Right ventricle myocardium superior (tissue), 1 donor: ENCODE results near the gene FBLN7. TPM values are rescaled to one million over a fixed set of nuclear protein-coding genes. Genes with fewer than 3 reads are reported as not detected.
"Not testable (repeated sequence)": the region's sequence is repeated elsewhere in the genome, so short reads cannot be mapped to it uniquely, and the experiment has no call there.

Source experiments
- ATAC-seq: fragments of 200-7000 bp; cut with Tn5 transposase; one replicate; pipeline ENCODE4 v1.9.1; 2020; ENCODE audit warnings: mild to moderate bottlenecking; ENCODE audit not compliant: poor library complexity
- DNase-seq: peaks from one replicate; pipeline ENCODE4 v3.0.0-alpha.2; 2020
- intact Hi-C: fragments of 100-400 bp; cut with DNase I; formaldehyde crosslinking; loops from one replicate; pipeline ENCODE4 v1.11.2; 2022
- long read RNA-seq: library from polyadenylated mRNA; unstranded; transcript quantifications from one replicate; pipeline ENCODE4 v2.0.0, GENCODE V29; 2021
- total RNA-seq: library from RNA; stranded (reverse); fragmentation: NEBNext Ultra II Directional; extraction: Animal tissue kit (Norgen Biotek cat#: 25700); gene quantifications from one replicate; pipeline ENCODE4 v1.2.1, GENCODE V29; 2021
- donor health status: DM: no; HTN: yes; CAD: no; lungs with severe emphysema.

FBLN7 gene
- 0.38 TPM for total RNA-seq
- long read RNA-seq, partial matches to known transcripts: 0 of 1 reads
- long read RNA-seq, other reads (novel, unspliced or antisense): 0 of 1 reads

DNA sequence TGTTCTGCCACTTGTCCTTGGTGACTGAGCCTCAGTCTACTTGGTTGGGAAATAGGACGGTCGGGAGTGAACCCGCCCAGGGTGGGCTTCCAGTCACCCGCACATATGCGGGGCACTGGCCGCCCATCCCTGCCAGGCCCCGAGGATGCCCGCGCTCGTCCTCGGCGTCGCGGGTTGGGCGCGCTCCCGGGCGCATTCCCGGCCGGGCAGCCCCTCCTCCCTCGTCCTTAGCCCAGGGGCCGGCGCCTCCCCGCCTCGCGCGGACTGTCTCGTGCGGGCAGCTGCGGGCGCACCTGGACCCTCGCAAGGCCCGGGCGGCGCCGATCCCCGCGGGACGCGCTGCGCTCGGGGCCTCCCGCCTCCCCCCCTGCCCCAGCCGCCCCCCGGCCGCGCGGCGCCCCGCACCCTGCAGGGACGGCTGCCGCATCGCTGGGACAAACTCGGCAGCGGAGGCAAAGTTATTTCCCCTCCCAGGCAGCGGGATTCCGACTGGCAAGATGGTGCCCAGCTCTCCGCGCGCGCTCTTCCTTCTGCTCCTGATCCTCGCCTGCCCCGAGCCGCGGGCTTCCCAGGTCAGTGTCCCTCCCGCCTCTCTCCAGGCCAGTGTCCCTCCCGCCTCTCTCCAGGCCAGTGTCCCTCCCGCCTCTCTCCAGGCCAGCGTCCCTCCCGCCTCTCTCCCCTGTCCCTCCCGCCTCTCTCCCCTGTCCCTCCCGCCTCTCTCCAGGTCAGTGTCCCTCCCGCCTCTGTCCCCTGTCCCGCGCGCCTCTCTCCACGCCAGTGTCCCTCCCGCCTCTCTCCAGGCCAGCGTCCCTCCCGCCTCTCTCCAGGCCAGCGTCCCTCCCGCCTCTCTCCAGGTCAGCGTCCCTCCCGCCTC, at the start of gene FBLN7:
FBLN7 (plus strand) TSS at position 227 of the 874 bp plus-strand sequence; CDS start at position 498, 271 bp downstream.
- ATAC-seq (peak; percentile 51), DNase-seq (no peak)
- intact Hi-C loops: no loop called here

DNA sequence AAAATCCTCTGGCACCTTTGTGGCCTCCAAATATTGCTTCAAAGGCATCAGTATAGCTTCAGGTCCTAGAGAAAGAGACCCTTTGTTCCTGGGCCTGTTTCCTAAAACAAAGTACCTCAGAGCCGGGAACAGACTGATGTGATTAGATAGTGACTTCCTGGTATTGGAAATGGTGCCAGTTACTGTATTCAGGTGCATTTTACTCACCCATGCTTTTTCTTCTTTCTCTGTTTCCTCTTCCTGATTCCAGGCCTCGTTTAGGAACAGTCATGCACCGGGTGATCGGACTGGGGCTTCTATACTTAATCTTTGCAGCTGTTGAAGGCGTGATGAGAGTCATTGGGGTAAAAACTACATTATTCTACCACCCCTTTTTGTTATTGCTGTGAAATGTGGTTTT, 48.8 kb upstream of the FBLN7 start:
- no peak for ATAC-seq
- intact Hi-C loops: no loop called here
- DNase-seq: no peak

- intact Hi-C loops: no loop called here
These were observed 45.7 kb upstream of the FBLN7 start for GRCh38 chr2:112092286-112093041.

DNA sequence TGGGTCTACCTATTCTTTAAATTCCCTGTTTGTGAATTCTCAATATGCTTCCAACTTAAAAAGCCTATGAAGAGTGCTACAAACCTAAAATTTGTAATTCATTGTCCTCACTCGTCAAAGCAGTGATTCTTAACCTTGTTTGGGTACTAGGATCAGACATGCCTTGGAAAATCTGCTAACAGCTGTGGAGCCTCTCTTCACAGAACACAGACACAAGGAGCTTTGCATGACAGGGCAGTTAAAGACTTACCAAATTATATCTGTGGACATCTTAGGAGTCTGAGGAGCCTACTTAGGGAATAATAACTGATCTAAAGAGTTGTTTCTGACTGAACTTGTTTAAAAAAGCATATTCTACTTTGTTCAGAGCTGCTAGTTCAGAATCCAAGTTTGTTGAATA, 45.0 kb upstream of the FBLN7 start:
- DNase-seq (no peak), ATAC-seq (no peak)
- intact Hi-C loops: no loop called here

More at GRCh38 chr2:112092286-112093041, 45.7 kb upstream of the FBLN7 start:
- DNase-seq (no peak), ATAC-seq (no peak)

- no peak for DNase-seq
- ATAC-seq: no peak
- intact Hi-C loops: no loop called here
These were observed 42.5 kb upstream of the FBLN7 start for GRCh38 chr2:112095681-112096080.

GRCh38 chr2:112096098-112096497, 42.1 kb upstream of the FBLN7 start:
- intact Hi-C loops: no loop called here
- ATAC-seq (no peak), DNase-seq (no peak)

DNA sequence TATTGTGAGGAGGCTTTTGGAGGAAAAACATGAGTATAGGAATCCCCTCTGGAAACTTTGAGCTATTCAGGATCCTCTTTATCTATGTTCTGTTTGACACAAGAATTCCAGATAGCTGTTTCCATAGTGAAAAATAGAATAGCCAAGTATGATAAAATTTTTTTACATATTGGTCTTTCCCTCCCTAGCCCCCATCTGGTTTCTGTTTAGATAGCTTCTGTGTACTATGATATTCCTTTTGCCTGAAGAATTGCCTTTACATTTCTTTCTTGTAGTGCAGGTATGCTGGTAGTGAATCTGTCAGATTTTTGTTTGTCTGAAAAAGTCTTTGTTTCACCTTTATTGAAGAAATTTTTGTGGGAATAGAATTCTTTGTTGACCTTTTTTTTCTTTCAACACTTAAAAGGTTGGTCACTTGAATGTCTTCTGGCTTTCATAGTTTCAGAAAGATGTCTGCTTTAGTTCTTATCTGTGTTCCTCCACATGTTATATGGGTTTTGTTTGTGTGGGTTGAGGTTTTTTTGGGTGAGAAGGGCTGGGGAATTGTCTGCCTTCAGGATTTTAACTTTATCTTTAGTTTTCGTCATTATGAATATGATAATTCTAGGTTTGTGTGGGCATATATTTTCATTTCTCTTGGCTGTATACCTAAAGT, 29.9 kb upstream of the FBLN7 start:
- intact Hi-C loops: no loop called here

GRCh38 chr2:112109278-112109677, 28.9 kb upstream of the FBLN7 start:
- DNase-seq (no peak), ATAC-seq (no peak)
- intact Hi-C loops: no loop called here

More for the DNA sequence above, 29.9 kb upstream of the FBLN7 start:
- ATAC-seq: no peak
- DNase-seq: no peak

GRCh38 chr2:112110966-112111365, 27.2 kb upstream of the FBLN7 start:
- intact Hi-C loops: no loop called here
- DNase-seq (no peak), ATAC-seq (no peak)

DNA sequence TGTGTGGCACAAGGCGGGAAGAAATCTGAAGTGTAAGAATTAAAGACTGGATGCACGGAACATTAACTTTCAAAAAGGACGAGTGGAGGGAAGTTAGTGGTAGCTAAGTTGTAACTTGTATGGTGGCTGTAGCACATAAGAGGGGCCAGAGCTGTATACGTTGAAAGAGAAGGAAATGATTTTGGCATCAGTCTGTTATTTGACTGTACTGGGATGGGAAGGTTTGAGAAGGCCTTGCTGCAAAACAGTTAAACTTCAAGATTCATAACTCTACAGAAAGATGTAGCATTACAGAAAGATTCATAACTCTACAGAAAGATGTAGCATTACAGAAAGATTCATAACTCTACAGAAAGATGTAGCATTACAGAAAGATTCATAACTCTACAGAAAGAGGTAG, 24.8 kb upstream of the FBLN7 start:
- ATAC-seq, DNase-seq, intact Hi-C loops: not testable (repeated sequence)

- intact Hi-C loops: no loop called here
- no peak for DNase-seq
- no peak for ATAC-seq
These were observed 20.0 kb upstream of the FBLN7 start for GRCh38 chr2:112118148-112118547.

- no peak for ATAC-seq
- DNase-seq: no peak
- intact Hi-C loops: no loop called here
These were observed 16.4 kb upstream of the FBLN7 start for GRCh38 chr2:112121682-112122254.

DNA sequence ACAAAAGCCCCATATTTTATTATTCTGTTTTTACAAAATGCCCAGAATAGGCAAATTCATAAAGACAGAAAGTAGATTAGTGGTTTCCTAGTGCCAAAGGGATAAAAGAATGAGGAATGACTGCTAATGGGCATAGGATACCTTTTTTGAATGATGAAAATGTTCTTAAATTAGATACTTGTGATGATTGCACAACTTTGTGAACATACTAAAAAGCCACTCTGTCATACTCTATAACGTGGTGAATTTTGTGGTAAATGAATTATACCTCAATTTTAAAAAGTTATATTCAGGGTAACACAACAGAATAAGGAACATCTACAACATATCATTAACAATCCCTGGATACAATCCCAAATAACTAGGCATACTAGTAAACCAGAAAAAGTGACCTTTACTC, 9.1 kb upstream of the FBLN7 start:
- ATAC-seq: no peak

GRCh38 chr2:112133344-112133743, 4.8 kb upstream of the FBLN7 start:
- intact Hi-C loops: no loop called here
- DNase-seq (no peak), ATAC-seq (no peak)

More for the DNA sequence above, 9.1 kb upstream of the FBLN7 start:
- no peak for DNase-seq
- intact Hi-C loops: no loop called here

- no peak for ATAC-seq
- intact Hi-C loops: no loop called here
These were observed 4.1 kb upstream of the FBLN7 start for GRCh38 chr2:112134120-112134519.

GRCh38 chr2:112136096-112136495, 2.1 kb upstream of the FBLN7 start:
- intact Hi-C loops: no loop called here
- no peak for DNase-seq
- ATAC-seq: no peak

More at GRCh38 chr2:112134120-112134519, 4.1 kb upstream of the FBLN7 start:
- DNase-seq: no peak

- ATAC-seq (peak; percentile 25), DNase-seq (no peak)
- intact Hi-C loops: no loop called here
These were observed 548 bp upstream of the FBLN7 start for GRCh38 chr2:112137516-112138158.

GRCh38 chr2:112139033-112139614, 939 bp downstream of the FBLN7 start:
- intact Hi-C loops, ATAC-seq, DNase-seq: not testable (repeated sequence)
